ENCODE results near the gene CD1E. TPM values are rescaled to one million over a fixed set of nuclear protein-coding genes. Genes with fewer than 3 reads are reported as not detected.

The CD1E gene
- not detected in 2 replicates for total RNA-seq (2014; rRNA removed)
- Bru-seq, nascent RNA = not detected
- BruChase-seq, experiment 1, labeled RNA remaining after a 6-hour chase = not detected
- BruChase-seq, experiment 2, labeled RNA remaining after a 2-hour chase = not detected
- long read RNA-seq = 0 reads

- ATAC-seq = no peak
- Histone ChIP-seq H3K4me1 (ENCODE audit: insufficient read depth, low read length) (no peaks in the 10 kb centered on the region), H3K4me2 (ENCODE audit: low read length) (no peak within 1 kb of the TSS), H3K79me2 (ENCODE audit: low read length) (no peaks in the 10 kb centered on the region), H3K27me3 (ENCODE audit: low read length) (peaks cover 21% of the 10 kb centered on the region), H2AFZ (ENCODE audit: low read length) (no peak within 1 kb of the TSS), H3K4me3 (ENCODE audit: low read length) (no peak within 1 kb of the TSS), H3K9ac (ENCODE audit: low read length) (no peak within 1 kb of the TSS), H3F3A (ENCODE audit: low read length, unreplicated experiment) (no peaks in the 10 kb centered on the region), H3K36me3 (ENCODE audit: low read depth, low read length) (no peaks in the 10 kb centered on the region), H4K20me1 (ENCODE audit: low read length) (no peaks in the 10 kb centered on the region), H3K9me2 (replicated peaks; ENCODE audit: low read length) (no peaks in the 10 kb centered on the region), H3K9me3 (ENCODE audit: low read length) (no peaks in the 10 kb centered on the region), H3K27ac (ENCODE audit: low read length) (no peak within 1 kb of the TSS)
- ChIA-PET POLR2A (ENCODE audit: unreplicated experiment) (no interaction called here), CTCF (no interaction called here)
- no peak for DNase-seq
- no TSS peak for BruUV-seq (replicated peaks)
- no peak for TF ChIP-seq EZH2phosphoT487 (IDR thresholded peaks at IDR 0.05; ENCODE audit: borderline replicate concordance, low read length)
- no peak for TF ChIP-seq EZH2 (IDR thresholded peaks at IDR 0.05; ENCODE audit: low read length, unreplicated experiment)
- TF ChIP-seq CTCF (conservative IDR thresholded peaks at IDR 0.05; ENCODE audit: low read depth, low read length) = no peak
- intact Hi-C loops (cut with micrococcal nuclease) = no loop called here
Measured at GRCh38 chr1:158353303-158354075, at the start of gene CD1E. Gene CD1E (plus strand): TSS chr1:158353894. CDS start chr1:158353989, 95 bp downstream.

GRCh38 chr1:158310623-158311022 is 43.1 kb upstream of the CD1E start:
- Histone ChIP-seq H3K9ac (ENCODE audit: low read length) (no peak overlapping the region), H3F3A (ENCODE audit: low read length, unreplicated experiment) (no peaks in the 10 kb centered on the region), H3K4me3 (ENCODE audit: low read length) (no peak overlapping the region), H3K27ac (ENCODE audit: low read length) (no peak overlapping the region), H3K36me3 (ENCODE audit: low read depth, low read length) (no peaks in the 10 kb centered on the region), H3K4me1 (ENCODE audit: insufficient read depth, low read length) (no peaks in the 10 kb centered on the region), H3K4me2 (ENCODE audit: low read length) (no peak overlapping the region), H4K20me1 (ENCODE audit: low read length) (no peaks in the 10 kb centered on the region), H3K9me2 (replicated peaks; ENCODE audit: low read length) (no peaks in the 10 kb centered on the region), H3K27me3 (ENCODE audit: low read length) (no peaks in the 10 kb centered on the region), H3K79me2 (ENCODE audit: low read length) (no peaks in the 10 kb centered on the region), H2AFZ (ENCODE audit: low read length) (no peak overlapping the region), H3K9me3 (ENCODE audit: low read length) (no peaks in the 10 kb centered on the region)
- ATAC-seq (no peak), DNase-seq (no peak)
- no TSS peak for BruUV-seq (replicated peaks)
- intact Hi-C loops (cut with micrococcal nuclease) = no loop called here
- TF ChIP-seq EZH2phosphoT487 (IDR thresholded peaks at IDR 0.05; ENCODE audit: borderline replicate concordance, low read length) = no peak
- no peak for TF ChIP-seq EZH2 (IDR thresholded peaks at IDR 0.05; ENCODE audit: low read length, unreplicated experiment)
- no peak for TF ChIP-seq CTCF (conservative IDR thresholded peaks at IDR 0.05; ENCODE audit: low read depth, low read length)
- ChIA-PET POLR2A (ENCODE audit: unreplicated experiment) (no interaction called here), CTCF (no interaction called here)

- Histone ChIP-seq H3K4me3 (ENCODE audit: low read length) (no peak overlapping the region), H3K9me3 (ENCODE audit: low read length) (no peaks in the 10 kb centered on the region), H4K20me1 (ENCODE audit: low read length) (no peaks in the 10 kb centered on the region), H3K9me2 (replicated peaks; ENCODE audit: low read length) (no peaks in the 10 kb centered on the region), H3K36me3 (ENCODE audit: low read depth, low read length) (no peaks in the 10 kb centered on the region), H3K27me3 (ENCODE audit: low read length) (no peaks in the 10 kb centered on the region), H3F3A (ENCODE audit: low read length, unreplicated experiment) (no peaks in the 10 kb centered on the region), H3K9ac (ENCODE audit: low read length) (no peak overlapping the region), H3K4me2 (ENCODE audit: low read length) (no peak overlapping the region), H2AFZ (ENCODE audit: low read length) (no peak overlapping the region), H3K79me2 (ENCODE audit: low read length) (no peaks in the 10 kb centered on the region), H3K27ac (ENCODE audit: low read length) (no peak overlapping the region), H3K4me1 (ENCODE audit: insufficient read depth, low read length) (no peaks in the 10 kb centered on the region)
- no TSS peak for BruUV-seq (replicated peaks)
- no peak for TF ChIP-seq EZH2phosphoT487 (IDR thresholded peaks at IDR 0.05; ENCODE audit: borderline replicate concordance, low read length)
- TF ChIP-seq EZH2 (IDR thresholded peaks at IDR 0.05; ENCODE audit: low read length, unreplicated experiment) = no peak
- TF ChIP-seq CTCF (conservative IDR thresholded peaks at IDR 0.05; ENCODE audit: low read depth, low read length) = no peak
- intact Hi-C loops (cut with micrococcal nuclease) = no loop called here
- ChIA-PET POLR2A (ENCODE audit: unreplicated experiment) (no interaction called here), CTCF (no interaction called here)
- ATAC-seq (no peak), DNase-seq (no peak)
Measured at GRCh38 chr1:158311066-158311465, 42.6 kb upstream of the CD1E start.

Measured in PC-3 (cell line).